GM21825 (cell line): ENCODE results near the gene ETS1.
A peak's percentile ranks its signal among the peaks of the same experiment; 100 is the strongest.

Experiments
- ATAC-seq: cut with Tn5 transposase; IDR thresholded peaks from one replicate; pipeline ENCODE4 v1.9.1; 2021; ENCODE audit warnings: mild to moderate bottlenecking, moderate library complexity; ENCODE audit not compliant: unreplicated experiment

The ETS1 gene

GRCh38 chr11:128547946-128548648 is 39.3 kb downstream of the ETS1 start:
- ATAC-seq = no peak

GRCh38 chr11:128546916-128547315 is 40.4 kb downstream of the ETS1 start:
- ATAC-seq = no peak

- no peak for ATAC-seq
Observed at GRCh38 chr11:128544471-128545051, 42.8 kb downstream of the ETS1 start.

GRCh38 chr11:128540469-128540868 is 46.9 kb downstream of the ETS1 start:
- ATAC-seq = no peak

- no peak for ATAC-seq
Observed at GRCh38 chr11:128536506-128536905, 50.9 kb downstream of the ETS1 start.

GRCh38 chr11:128535468-128536457 is 51.6 kb downstream of the ETS1 start:
- no peak for ATAC-seq

GRCh38 chr11:128533472-128533871 is 53.9 kb downstream of the ETS1 start:
- ATAC-seq = no peak

GRCh38 chr11:128532572-128533091 is 54.7 kb downstream of the ETS1 start:
- ATAC-seq = no peak

GRCh38 chr11:128532016-128532571 is 55.3 kb downstream of the ETS1 start:
- ATAC-seq = no peak

- ATAC-seq = no peak
Observed at GRCh38 chr11:128531588-128531987, 55.8 kb downstream of the ETS1 start.

- ATAC-seq = no peak
Observed at GRCh38 chr11:128530118-128531074, 57.0 kb downstream of the ETS1 start.

GRCh38 chr11:128528294-128528693 is 59.1 kb downstream of the ETS1 start:
- no peak for ATAC-seq

GRCh38 chr11:128527046-128527445 is 60.3 kb downstream of the ETS1 start:
- no peak for ATAC-seq

GRCh38 chr11:128525411-128526243 is 61.7 kb downstream of the ETS1 start:
- no peak for ATAC-seq

- ATAC-seq = no peak
Observed at GRCh38 chr11:128524172-128524571, 63.2 kb downstream of the ETS1 start.

- ATAC-seq = no peak
Observed at GRCh38 chr11:128523641-128524040, 63.7 kb downstream of the ETS1 start.

GRCh38 chr11:128522943-128523518 is 64.3 kb downstream of the ETS1 start:
- ATAC-seq = peak; percentile 1

GRCh38 chr11:128522055-128522942 is 65.1 kb downstream of the ETS1 start:
- peak; percentile 76 for ATAC-seq
